HepG2 (cell line): ENCODE measurements around the gene KLHL3. TPM values are rescaled to one million over a fixed set of nuclear protein-coding genes. Genes with fewer than 3 reads are reported as not detected.

Experiments used
- ATAC-seq: fragments of 200-7000 bp; cut with Tn5 transposase; 3 replicates; pipeline ENCODE4 v1.9.1; 2020; ENCODE audit warnings: mild to moderate bottlenecking, moderate library complexity
- BruUV-seq: library from RNA; stranded (reverse); fragments of 400-500 nt; replicated peaks from 2 replicates; lab custom pipeline; 2021; lab: Mats Ljungman, UMichigan
- CTCF ChIA-PET: fragments of 300-600 bp; formaldehyde crosslinking; extraction: SDS; loops from one replicate; lab custom pipeline; 2021; ENCODE audit warnings: low total read pairs, inconsistent platforms, low intra/inter-chr PET ratio; lab: Yijun Ruan, JAX
- POLR2A ChIA-PET: fragments of 350-600 bp; sonication (Branson Sonifier 250); formaldehyde crosslinking; loops from one replicate; lab custom pipeline; 2020; ENCODE audit warnings: antibody characterized with exemption, inconsistent platforms; lab: Yijun Ruan, JAX
- DNase-seq: peaks from one replicate; pipeline ENCODE4 v3.0.0-alpha.2; 2015; ENCODE audit warnings: low spot score
- FAIRE-seq: peaks from 3 replicates; lab custom pipeline; 2011; peaks lifted over from hg19 to GRCh38; lab: Jason Lieb, UNC
- H2AFZ ChIP-seq: one replicate; pipeline ENCODE4 v1.6.1; 2011; ENCODE audit warnings: low read length, inconsistent platforms
- H3K27ac ChIP-seq: fragments of 300-600 bp; 3 replicates; pipeline ENCODE4 v1.8.0; 2011; ENCODE audit warnings: mixed run types, mild to moderate bottlenecking, mixed read lengths, low read length, inconsistent platforms; ENCODE audit not compliant: insufficient read depth; ENCODE audit errors: extremely low read length
- H3K27me3 ChIP-seq, 2 experiments: fragments of 200-600 bp in 1 of 2; 2 replicates in 1 of 2; 3 replicates in 1 of 2; pipeline versions ENCODE4 v1.6.0 to v1.8.0; 2011; ENCODE audit warnings: low read length in 2 of 2, mild to moderate bottlenecking in 2 of 2, moderate library complexity in 2 of 2, inconsistent platforms in 1 of 2; ENCODE audit not compliant: insufficient read depth in 2 of 2, control insufficient read depth in 1 of 2
- H3K36me3 ChIP-seq, 2 experiments: fragments of 200-600 bp in 1 of 2; replicated peaks in 1 of 2; 2 replicates in 1 of 2; 3 replicates in 1 of 2; pipeline versions ENCODE4 v1.5.1 to v1.8.0; 2011; ENCODE audit warnings: low read length in 2 of 2, inconsistent platforms in 1 of 2; ENCODE audit not compliant: insufficient read depth in 2 of 2, control insufficient read depth in 1 of 2
- H3K4me1 ChIP-seq: 2 replicates; pipeline ENCODE4 v1.5.1; 2012; ENCODE audit warnings: low read length, inconsistent platforms; ENCODE audit not compliant: insufficient read depth
- H3K4me2 ChIP-seq: 2 replicates; pipeline ENCODE4 v1.6.0; 2011; ENCODE audit warnings: low read depth, low read length, inconsistent platforms
- H3K4me3 ChIP-seq, 3 experiments: fragments of 200-600 bp in 1 of 3; sonication (generic), shearing (Covaris generic) in 1 of 3; replicated peaks in 1 of 3; 2 replicates each; pipeline ENCODE4 v1.5.1; 2011 to 2016; ENCODE audit warnings: low read length in 3 of 3, inconsistent platforms in 2 of 3, low read depth in 2 of 3, mild to moderate bottlenecking in 2 of 3, control low read depth in 1 of 3, mixed read lengths in 1 of 3; ENCODE audit not compliant: insufficient read depth in 1 of 3
- H3K79me2 ChIP-seq: one replicate; pipeline ENCODE4 v1.6.1; 2011; ENCODE audit warnings: low read length, inconsistent platforms; ENCODE audit not compliant: insufficient read depth
- H3K9ac ChIP-seq: 2 replicates; pipeline ENCODE4 v1.6.0; 2011; ENCODE audit warnings: mild to moderate bottlenecking, low read depth, low read length, inconsistent platforms; ENCODE audit not compliant: insufficient read depth
- H3K9me3 ChIP-seq: 2 replicates; pipeline ENCODE4 v1.5.1; 2012; ENCODE audit warnings: mild to moderate bottlenecking, low read length
- H4K20me1 ChIP-seq: 2 replicates; pipeline ENCODE4 v1.6.0; 2011; ENCODE audit warnings: inconsistent platforms, mild to moderate bottlenecking, low read length, moderate library complexity; ENCODE audit not compliant: insufficient read depth
- AFF4 ChIP-seq: sonication (generic); formaldehyde crosslinking; IDR thresholded peaks from 2 replicates; pipeline ENCODE4 v1.4.0; 2020; ENCODE audit warnings: missing genetic modification reagents
- BCLAF1 ChIP-seq: fragments of 450-650 bp; IDR thresholded peaks from 2 replicates; pipeline ENCODE4 v1.6.1; 2017; ENCODE audit warnings: mild to moderate bottlenecking
- CREM ChIP-seq, 2 experiments: sonication (generic) in 1 of 2; formaldehyde crosslinking in 1 of 2; IDR thresholded peaks; 2 replicates each; pipeline versions ENCODE4 v1.4.0 to v1.6.1; 2016 to 2020; ENCODE audit warnings: antibody characterized with exemption in 1 of 2, mild to moderate bottlenecking in 1 of 2, missing genetic modification reagents in 1 of 2
- ERF ChIP-seq: IDR thresholded peaks from 2 replicates; pipeline ENCODE4 v1.6.1; 2018; ENCODE audit warnings: missing biosample characterization, missing genetic modification reagents
- HOXA7 ChIP-seq: sonication (generic); formaldehyde crosslinking; IDR thresholded peaks from 2 replicates; pipeline ENCODE4 v1.8.1; 2022; ENCODE audit warnings: mild to moderate bottlenecking, missing genetic modification reagents, moderate library complexity
- KLF11 ChIP-seq: IDR thresholded peaks from 2 replicates; pipeline ENCODE4 v1.6.1; 2016; ENCODE audit warnings: missing compliant biosample characterization
- MEIS2 ChIP-seq: sonication (generic); formaldehyde crosslinking; IDR thresholded peaks from 2 replicates; pipeline ENCODE4 v1.9.0; 2021; ENCODE audit warnings: mild to moderate bottlenecking, missing genetic modification reagents
- NFYB ChIP-seq: sonication (generic); formaldehyde crosslinking; IDR thresholded peaks from 2 replicates; pipeline ENCODE4 v1.4.0; 2020; ENCODE audit warnings: missing genetic modification reagents
- PTBP1 ChIP-seq: fragments of 200-400 bp; formaldehyde crosslinking; IDR thresholded peaks from 2 replicates; pipeline ENCODE4 v1.6.1; 2018; ENCODE audit warnings: low read length, low read depth; ENCODE audit not compliant: poor library complexity, severe bottlenecking
- WIZ ChIP-seq: sonication (generic); formaldehyde crosslinking; IDR thresholded peaks from 2 replicates; pipeline ENCODE4 v1.5.1; 2020; ENCODE audit warnings: mild to moderate bottlenecking, missing genetic modification reagents
- ZMYM3 ChIP-seq: sonication (generic); formaldehyde crosslinking; IDR thresholded peaks from 2 replicates; pipeline ENCODE4 v1.5.1; 2020; ENCODE audit warnings: mild to moderate bottlenecking, missing genetic modification reagents
- ZNF274 ChIP-seq: sonication (generic); formaldehyde crosslinking; IDR thresholded peaks from 2 replicates; pipeline ENCODE4 v1.5.1; 2020; ENCODE audit warnings: mild to moderate bottlenecking, missing genetic modification reagents
- ZNF281 ChIP-seq: sonication (generic); formaldehyde crosslinking; IDR thresholded peaks from 2 replicates; pipeline ENCODE4 v1.4.0; 2020; ENCODE audit warnings: missing genetic modification reagents, borderline replicate concordance
- ZNF7 ChIP-seq: IDR thresholded peaks from 2 replicates; pipeline ENCODE4 v1.6.1; 2016; ENCODE audit warnings: missing biosample characterization, missing genetic modification reagents
- ZNF83 ChIP-seq: sonication (generic); formaldehyde crosslinking; IDR thresholded peaks from 2 replicates; pipeline ENCODE4 v1.4.0; 2020; ENCODE audit warnings: missing genetic modification reagents, mild to moderate bottlenecking, borderline replicate concordance
- WGBS: methylation state at CpG from one replicate; pipeline ENCODE4 v1.1.6; 2017; ENCODE audit warnings: low lambda C conversion rate; 5-methylcytosine and 5-hydroxymethylcytosine counted together
- in situ Hi-C: cut with HindIII; loops from 2 replicates; pipeline ENCODE4 v1.10.0; 2017; ENCODE audit warnings: low pct_unique_long_range_greater_than_20kb; ENCODE audit not compliant: extremely low pct_ligation_motif_present
- intact Hi-C: fragments of 100-400 bp; cut with micrococcal nuclease; formaldehyde crosslinking; loops from one replicate; pipeline ENCODE4 v1.10.0; 2022; ENCODE audit not compliant: unreplicated experiment
- polyA plus RNA-seq, 8 experiments: library from polyadenylated mRNA; depleted of rRNA in 3 of 8; stranded (reverse) in 7 of 8; unstranded in 1 of 8; fragments of >200 nt; fragmentation: Illumina TruSeq in 4 of 8; extraction: Trizol in 4 of 8; gene quantifications; 2 replicates each; pipeline versions ENCODE4 v1.2.1 to v1.2.3, GENCODE V29; 2011 to 2016; ENCODE audit warnings: low read depth in 4 of 8, missing spikeins in 1 of 8, mixed read lengths in 1 of 8; ENCODE audit not compliant: insufficient read depth in 1 of 8
- total RNA-seq, 5 experiments: library from RNA; depleted of rRNA; stranded (reverse); fragments of >200 nt; fragmentation: Illumina TruSeq; extraction: Trizol; gene quantifications; 2 replicates each; pipeline ENCODE4 v1.2.3, GENCODE V29; 2016; ENCODE audit warnings: low read depth in 1 of 5

Gene KLHL3
- total and polyA plus RNA-seq, 2 of the 13 experiments (the other 11 are each of a cell fraction or from before 2014, with no cell fraction given) = 0.02 to 0.08 TPM

GRCh38 chr5:137596941-137597340, 138.9 kb downstream of the KLHL3 start:
- DNase-seq (no peak), ATAC-seq (no peak), FAIRE-seq (no peak)
- Histone ChIP-seq H3K27me3 (peaks cover 2 to 27% of the 10 kb centered on the region in 2 experiments; a peak in 2 of 5 replicates), H3K9me3 (no peaks in the 10 kb centered on the region), H3K4me3 (no peak overlapping the region), H3K9ac (no peak overlapping the region), H3K36me3 (no peaks in the 10 kb centered on the region), H3K4me1 (no peaks in the 10 kb centered on the region), H2AFZ (no peak overlapping the region), H3K27ac (no peak overlapping the region), H3K79me2 (no peaks in the 10 kb centered on the region), H3K4me2 (no peak overlapping the region), H4K20me1 (0 out of 2 replicates have a peak, but pooled peaks cover 3% of the 10 kb centered on the region)
- ChIA-PET CTCF (no interaction called here), POLR2A (no interaction called here)
- WGBS = 7% methylated on average over 3 of the region's 3 CpGs
- in situ Hi-C loops = no loop called here
- intact Hi-C loops = no loop called here
- no peak for TF ChIP-seq WIZ (CRISPR knock-in tag)
- no peak for TF ChIP-seq ZNF274 (CRISPR knock-in tag)
- TF ChIP-seq ZNF281 (CRISPR knock-in tag) = no peak
- no peak for TF ChIP-seq PTBP1
- no peak for TF ChIP-seq ZNF83 (CRISPR knock-in tag)
- TF ChIP-seq ZNF7 (CRISPR knock-in tag) = no peak
- TF ChIP-seq ERF = no peak
- no peak for TF ChIP-seq CREM (IDR thresholded peaks at IDR 0.05)
- TF ChIP-seq CREM (CRISPR knock-in tag; IDR thresholded peaks at IDR 0.05) = no peak
- no peak for TF ChIP-seq BCLAF1
- TF ChIP-seq AFF4 (CRISPR knock-in tag) = no peak
- no peak for TF ChIP-seq HOXA7 (CRISPR knock-in tag)
- no peak for TF ChIP-seq MEIS2 (CRISPR knock-in tag)
- TF ChIP-seq ZMYM3 = no peak
- TF ChIP-seq NFYB (CRISPR knock-in tag) = no peak
- TF ChIP-seq KLF11 (CRISPR knock-in tag) = no peak
- no TSS peak for BruUV-seq
